Left kidney (tissue), 2 donors: Measurements from ENCODE around the gene KIF21A. TPM values are rescaled to one million over a fixed set of nuclear protein-coding genes. Genes with fewer than 3 reads are reported as not detected.

Experiments
- DNase-seq: peaks from one replicate; pipeline ENCODE4 v3.0.0-alpha.2; 2013
- polyA plus RNA-seq: library from polyadenylated mRNA; unstranded; fragments of 120-200 nt; gene quantifications from one replicate; pipeline ENCODE4 v1.2.1, GENCODE V29; 2013; ENCODE audit not compliant: insufficient read length

The KIF21A gene
- polyA plus RNA-seq, 1 donor, result 46.3 TPM

GRCh38 chr12:39287409-39287808 is 155.5 kb downstream of the KIF21A start:
- no peak for DNase-seq

- DNase-seq, result no peak
Observed at GRCh38 chr12:39278426-39278825, 164.5 kb downstream of the KIF21A start.

- no peak for DNase-seq
Observed at GRCh38 chr12:39277416-39277815, 165.5 kb downstream of the KIF21A start.

- DNase-seq, result no peak
Observed at GRCh38 chr12:39275846-39276245, 167.1 kb downstream of the KIF21A start.

- DNase-seq, result no peak
Observed at GRCh38 chr12:39272871-39273655, 169.9 kb downstream of the KIF21A start.

- DNase-seq, result no peak
Observed at GRCh38 chr12:39269492-39269891, 173.4 kb downstream of the KIF21A start.

- no peak for DNase-seq
Observed at GRCh38 chr12:39267886-39268285, 175.0 kb downstream of the KIF21A start.

- DNase-seq, result no peak
Observed at GRCh38 chr12:39252628-39253027, 190.3 kb downstream of the KIF21A start.

Other genes with a start within 250 kb of the KIF21A start
- 0.10 TPM for gene ABCD2, start 176.7 kb upstream of the KIF21A start, polyA plus RNA-seq